Lower leg skin (tissue), 4 donors: ENCODE measurements around the gene BBS5. TPM values are rescaled to one million over a fixed set of nuclear protein-coding genes. Genes with fewer than 3 reads are reported as not detected.

Experiments used
- DNase-seq, 2 donors: peaks; one replicate each; pipeline ENCODE4 v3.0.0-alpha.2; 2019; ENCODE audit warnings: low spot score in 2 of 2
- H3K4me3 ChIP-seq: fragments of 200-600 bp; sonication (generic); 2 replicates; pipeline ENCODE4 v1.5.1; 2017; ENCODE audit warnings: mild to moderate bottlenecking, low read depth; ENCODE audit not compliant: poor library complexity, severe bottlenecking
- POLR2A ChIP-seq, 2 donors: fragments of 450-650 bp; IDR thresholded peaks; one replicate each; pipeline ENCODE4 v1.6.1; 2016 to 2017; ENCODE audit warnings: antibody characterized with exemption in 2 of 2, mild to moderate bottlenecking in 1 of 2, moderate library complexity in 1 of 2
- WGBS, 2 donors: methylation state at CpG; one replicate each; pipeline ENCODE4 v1.1.5; 2018; 5-methylcytosine and 5-hydroxymethylcytosine counted together
- intact Hi-C: fragments of 100-400 bp; cut with DNase I; formaldehyde crosslinking; loops from one replicate; pipeline ENCODE4 v1.15.0; 2023; ENCODE audit warnings: low total_unique reads
- total RNA-seq, 4 donors: library from RNA; depleted of rRNA; stranded (reverse); fragments of >200 nt; gene quantifications; one replicate each; pipeline ENCODE4 v1.1.0, GENCODE V29; 2016
- TF ChIP-seq, protein P1 (sequence below), 3 donors: fragments of 450-650 bp; IDR thresholded peaks; one replicate each; pipeline ENCODE4 v1.5.1; 2016; ENCODE audit warnings: antibody characterized with exemption in 3 of 3, mild to moderate bottlenecking in 3 of 3, moderate library complexity in 2 of 3

Gene BBS5
- total RNA-seq, 4 donors from 2014 or later: 4.7 to 7.9 (median 5.3) TPM

DNA sequence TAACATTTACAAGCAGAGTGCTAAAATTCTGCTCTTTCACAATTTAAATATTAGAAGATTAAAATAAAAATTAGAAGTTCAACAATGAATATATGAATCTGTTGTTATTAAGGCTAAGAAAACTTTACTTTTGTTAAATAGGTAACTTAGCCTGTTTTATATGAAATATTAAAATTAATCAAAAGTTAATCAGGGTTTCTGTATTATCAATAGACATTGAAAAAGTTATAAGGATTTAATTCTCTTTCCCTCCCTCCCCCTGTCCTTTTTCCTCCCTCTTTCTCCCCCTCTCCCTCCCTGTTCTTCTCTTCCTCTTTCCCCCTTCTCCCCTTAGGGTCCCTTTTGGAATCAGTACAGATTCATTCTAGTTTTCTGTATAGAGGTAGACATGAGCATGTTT is 12.1 kb downstream of the BBS5 start:
- DNase-seq: no peak
- intact Hi-C loops: no loop called here
- H3K4me3 ChIP-seq: no peak overlapping the region
- TF ChIP-seq POLR2A (IDR thresholded peaks at IDR 0.05): no peak
- TF ChIP-seq, protein P1, sequence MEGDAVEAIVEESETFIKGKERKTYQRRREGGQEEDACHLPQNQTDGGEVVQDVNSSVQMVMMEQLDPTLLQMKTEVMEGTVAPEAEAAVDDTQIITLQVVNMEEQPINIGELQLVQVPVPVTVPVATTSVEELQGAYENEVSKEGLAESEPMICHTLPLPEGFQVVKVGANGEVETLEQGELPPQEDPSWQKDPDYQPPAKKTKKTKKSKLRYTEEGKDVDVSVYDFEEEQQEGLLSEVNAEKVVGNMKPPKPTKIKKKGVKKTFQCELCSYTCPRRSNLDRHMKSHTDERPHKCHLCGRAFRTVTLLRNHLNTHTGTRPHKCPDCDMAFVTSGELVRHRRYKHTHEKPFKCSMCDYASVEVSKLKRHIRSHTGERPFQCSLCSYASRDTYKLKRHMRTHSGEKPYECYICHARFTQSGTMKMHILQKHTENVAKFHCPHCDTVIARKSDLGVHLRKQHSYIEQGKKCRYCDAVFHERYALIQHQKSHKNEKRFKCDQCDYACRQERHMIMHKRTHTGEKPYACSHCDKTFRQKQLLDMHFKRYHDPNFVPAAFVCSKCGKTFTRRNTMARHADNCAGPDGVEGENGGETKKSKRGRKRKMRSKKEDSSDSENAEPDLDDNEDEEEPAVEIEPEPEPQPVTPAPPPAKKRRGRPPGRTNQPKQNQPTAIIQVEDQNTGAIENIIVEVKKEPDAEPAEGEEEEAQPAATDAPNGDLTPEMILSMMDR (IDR thresholded peaks at IDR 0.05): no peak

DNA sequence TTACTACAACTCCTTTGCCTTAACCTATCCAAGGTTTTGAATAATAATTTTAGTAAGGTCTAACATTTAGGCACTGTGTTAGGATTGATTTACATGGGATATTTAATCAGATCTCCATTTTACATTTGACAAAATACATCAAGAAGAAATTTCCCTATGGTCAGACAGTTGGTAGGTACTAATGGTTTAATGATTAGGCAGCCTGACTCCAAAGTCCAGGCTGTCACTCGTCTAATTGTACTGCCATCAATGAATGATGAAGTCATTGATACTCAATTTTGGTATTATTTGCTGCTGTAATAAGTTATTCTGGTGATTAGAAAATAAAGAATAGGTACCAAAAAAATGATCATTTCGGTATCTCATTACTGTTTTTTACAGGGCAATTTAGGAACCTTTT is 14.1 kb downstream of the BBS5 start:
- no peak overlapping the region for H3K4me3 ChIP-seq
- WGBS, 2 donors: 95% methylated on average over 2 of the region's 2 CpGs
- TF ChIP-seq, protein P1 (IDR thresholded peaks at IDR 0.05): no peak
- TF ChIP-seq POLR2A (IDR thresholded peaks at IDR 0.05): no peak
- intact Hi-C loops: no loop called here
- DNase-seq: no peak

DNA sequence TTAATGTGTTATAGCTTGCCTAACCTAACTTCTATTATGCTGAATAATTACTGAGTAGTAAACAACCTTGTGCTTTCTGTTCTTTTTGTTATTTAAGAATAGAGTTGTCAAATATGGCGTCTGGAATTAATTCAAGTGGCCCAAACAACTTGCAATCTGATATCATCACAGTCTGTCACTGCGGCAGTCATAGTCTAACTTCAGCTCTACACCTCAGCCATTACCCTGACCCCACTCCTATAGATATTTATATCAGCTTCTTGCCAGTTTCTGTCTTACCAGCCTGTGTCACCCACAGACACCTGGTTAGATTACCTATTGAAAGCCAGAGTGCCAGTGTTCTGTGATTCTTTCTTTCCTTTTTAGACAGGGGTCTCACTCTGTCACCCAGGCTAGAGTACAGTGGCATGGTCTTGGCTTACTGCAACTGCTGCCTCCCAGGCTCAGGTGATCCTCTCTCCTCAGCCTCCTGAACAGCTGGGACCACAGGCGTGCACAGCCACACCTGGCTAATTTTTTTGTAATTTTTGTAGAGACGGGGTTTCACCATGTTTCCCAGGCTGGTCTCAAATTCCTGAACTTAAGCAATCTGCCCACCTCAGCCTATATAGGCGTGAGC is 16.1 kb downstream of the BBS5 start:
- intact Hi-C loops: no loop called here
- no peak overlapping the region for H3K4me3 ChIP-seq
- no peak for DNase-seq
- no peak for TF ChIP-seq POLR2A (IDR thresholded peaks at IDR 0.05)
- TF ChIP-seq, protein P1 (IDR thresholded peaks at IDR 0.05): no peak
- 97 to 99% methylated on average over 5 of the region's 5 CpGs for WGBS, 2 donors

DNA sequence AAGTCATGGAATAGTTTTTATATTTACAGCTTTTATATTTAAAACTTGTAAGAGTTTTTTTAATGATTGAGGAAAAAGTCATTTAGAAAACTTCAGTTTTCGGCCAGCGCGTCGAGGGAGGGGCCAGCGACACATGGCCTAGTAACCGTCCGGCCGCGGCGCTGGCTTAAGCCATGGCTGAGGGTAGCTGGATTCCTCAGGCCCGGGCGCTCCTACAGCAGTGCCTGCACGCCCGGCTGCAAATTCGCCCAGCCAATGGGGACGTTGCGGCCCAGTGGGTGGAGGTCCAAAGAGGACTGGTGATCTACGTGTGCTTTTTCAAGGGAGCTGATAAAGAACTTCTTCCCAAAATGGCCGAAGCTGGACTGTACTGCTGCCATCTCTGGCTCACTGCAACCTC is 25.4 kb downstream of the BBS5 start:
- TF ChIP-seq, protein P1 (IDR thresholded peaks at IDR 0.05): no peak
- no peak for TF ChIP-seq POLR2A (IDR thresholded peaks at IDR 0.05)
- WGBS, 2 donors: 96 to 97% methylated on average over 19 of the region's 19 CpGs
- intact Hi-C loops: no loop called here
- no peak overlapping the region for H3K4me3 ChIP-seq
- DNase-seq: no peak

DNA sequence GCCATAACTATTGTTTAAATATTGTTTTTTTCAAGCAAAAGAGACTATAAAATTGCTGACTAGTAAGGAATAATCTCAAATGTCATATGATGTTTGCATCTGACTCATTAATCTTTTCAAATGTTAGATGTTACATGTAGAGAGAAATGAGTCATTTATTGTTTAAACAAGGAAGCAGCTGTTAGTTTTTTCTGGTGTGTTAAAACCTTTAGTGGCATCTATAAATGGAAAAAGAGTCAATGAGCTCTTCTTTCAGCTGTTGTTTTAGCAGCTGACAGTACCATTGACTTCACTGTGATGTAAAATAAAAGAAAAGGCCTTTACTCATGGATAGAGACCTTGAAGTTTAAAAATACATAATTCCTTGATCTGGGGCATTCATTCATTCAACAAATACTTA is 28.4 kb downstream of the BBS5 start:
- TF ChIP-seq POLR2A (IDR thresholded peaks at IDR 0.05): no peak
- TF ChIP-seq, protein P1 (IDR thresholded peaks at IDR 0.05): no peak
- intact Hi-C loops: no loop called here
- DNase-seq: no peak
- no peak overlapping the region for H3K4me3 ChIP-seq

DNA sequence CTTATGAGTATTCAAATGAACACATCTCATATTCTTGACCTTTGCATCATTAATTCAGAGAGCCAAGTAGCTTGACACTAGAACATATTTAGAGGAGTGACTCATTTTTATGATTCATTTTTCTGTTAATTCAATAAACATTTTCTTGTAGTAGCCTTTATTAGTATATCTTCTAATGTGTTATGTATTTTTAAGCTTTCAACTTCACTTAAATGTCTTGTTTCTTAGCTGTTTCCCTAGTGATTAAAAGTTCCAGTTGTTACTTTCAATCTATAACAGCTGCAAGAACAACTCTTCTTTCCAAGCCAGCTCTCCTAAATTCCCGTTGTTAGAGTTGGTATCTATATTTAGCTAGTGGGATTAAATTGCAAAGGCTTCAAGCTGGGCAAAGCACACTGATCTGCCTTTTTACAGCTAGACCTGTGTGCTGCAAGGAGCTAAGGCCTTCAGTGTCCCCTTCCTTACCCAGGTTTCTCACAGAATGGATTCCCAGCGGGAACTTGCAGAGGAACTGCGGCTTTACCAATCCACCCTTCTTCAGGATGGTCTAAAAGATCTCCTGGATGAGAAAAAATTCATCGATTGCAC is 30.1 kb downstream of the BBS5 start, which contains the start of gene KLHL41:
Gene KLHL41, plus strand, starts transcription at position 405 of the 588 bp plus-strand sequence. Its CDS starts 77 bp downstream, at position 482.
- TF ChIP-seq, protein P1 (IDR thresholded peaks at IDR 0.05): no peak
- TF ChIP-seq POLR2A (IDR thresholded peaks at IDR 0.05): no peak
- WGBS, 2 donors: 75 to 79% methylated on average over 4 of the region's 4 CpGs
- intact Hi-C loops: no loop called here
- no peak for DNase-seq
- H3K4me3 ChIP-seq: no peak within 1 kb of the TSS
